H1 (cell line): ENCODE measurements around the gene ERVFRD-1.
"Not testable (repeated sequence)": the region's sequence is repeated elsewhere in the genome, so short reads cannot be mapped to it uniquely, and the experiment has no call there.

Experiments used
- ATF3 ChIP-seq: IDR thresholded peaks from 2 replicates; pipeline ENCODE4 v1.6.1; 2011; ENCODE audit warnings: low read depth, mild to moderate bottlenecking, low read length; ENCODE audit not compliant: insufficient read depth
- EP300 ChIP-seq, 2 experiments: IDR thresholded peaks; 1 replicate in 1 of 2; 2 replicates in 1 of 2; pipeline ENCODE4 v1.6.1; 2011 to 2012; ENCODE audit warnings: low read depth in 2 of 2, low read length in 2 of 2, mild to moderate bottlenecking in 2 of 2, borderline replicate concordance in 1 of 2, inconsistent platforms in 1 of 2, moderate library complexity in 1 of 2
- JUN ChIP-seq: IDR thresholded peaks from 2 replicates; pipeline ENCODE4 v1.6.1; 2011; ENCODE audit warnings: low read depth, mild to moderate bottlenecking, improper control_type of control experiment, low read length
- NRF1 ChIP-seq: IDR thresholded peaks from 2 replicates; pipeline ENCODE4 v1.6.1; 2011; ENCODE audit warnings: mild to moderate bottlenecking, low read depth, low read length, improper control_type of control experiment
- SIN3A ChIP-seq, 2 experiments: IDR thresholded peaks in 1 of 2; conservative IDR thresholded peaks in 1 of 2; 2 replicates each; pipeline ENCODE4 v1.6.1; 2011 to 2012; ENCODE audit warnings: low read length in 2 of 2, improper control_type of control experiment in 1 of 2, low read depth in 1 of 2, mild to moderate bottlenecking in 1 of 2
- SP1 ChIP-seq: IDR thresholded peaks from 2 replicates; pipeline ENCODE4 v1.6.1; 2011; ENCODE audit warnings: low read depth, low read length
- TAF1 ChIP-seq: IDR thresholded peaks from 2 replicates; pipeline ENCODE4 v1.6.1; 2011; ENCODE audit warnings: mild to moderate bottlenecking, low read depth, low read length
- TF ChIP-seq, protein P1 (sequence below), 3 experiments: IDR thresholded peaks; 1 replicate in 2 of 3; 2 replicates in 1 of 3; pipeline versions ENCODE4 v1.5.1 to v1.6.1; 2011; ENCODE audit warnings: low read length in 3 of 3, mild to moderate bottlenecking in 3 of 3, inconsistent platforms in 2 of 3, low read depth in 1 of 3, moderate library complexity in 1 of 3; ENCODE audit not compliant: insufficient read depth in 1 of 3; ENCODE audit errors: control extremely low read depth in 1 of 3

DNA sequence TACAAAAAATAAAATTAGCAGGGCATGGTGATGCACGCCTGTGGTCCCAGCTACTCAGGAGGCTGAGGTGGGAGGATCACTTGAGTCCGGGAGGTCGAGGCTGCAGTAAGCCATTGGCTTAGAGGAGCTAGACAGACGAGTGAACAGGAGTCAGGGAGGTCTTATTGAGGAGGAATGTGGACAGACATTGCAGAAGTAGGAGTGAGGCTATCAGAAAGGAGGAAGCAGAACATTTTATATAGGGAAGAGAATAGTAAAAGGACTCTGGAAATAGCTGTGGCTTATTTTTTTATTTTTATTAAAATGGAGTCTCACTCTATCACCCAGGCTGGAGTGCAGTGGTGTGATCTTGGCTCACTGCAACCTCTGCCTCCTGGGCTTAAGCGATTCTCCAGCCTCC, 20.4 kb downstream of the ERVFRD-1 start:
- not testable (repeated sequence) for TF ChIP-seq SP1; ATF3; SIN3A (conservative IDR thresholded peaks at IDR 0.05 in 1 of 2, IDR thresholded peaks at IDR 0.05 in 1 of 2; ENCODE audit: low read depth in 1 of 2, low read length in 2 of 2); NRF1; JUN; TAF1; EP300 (IDR thresholded peaks at IDR 0.05; ENCODE audit: borderline replicate concordance in 1 of 2, low read depth in 2 of 2, low read length in 2 of 2)
- TF ChIP-seq, protein P1, sequence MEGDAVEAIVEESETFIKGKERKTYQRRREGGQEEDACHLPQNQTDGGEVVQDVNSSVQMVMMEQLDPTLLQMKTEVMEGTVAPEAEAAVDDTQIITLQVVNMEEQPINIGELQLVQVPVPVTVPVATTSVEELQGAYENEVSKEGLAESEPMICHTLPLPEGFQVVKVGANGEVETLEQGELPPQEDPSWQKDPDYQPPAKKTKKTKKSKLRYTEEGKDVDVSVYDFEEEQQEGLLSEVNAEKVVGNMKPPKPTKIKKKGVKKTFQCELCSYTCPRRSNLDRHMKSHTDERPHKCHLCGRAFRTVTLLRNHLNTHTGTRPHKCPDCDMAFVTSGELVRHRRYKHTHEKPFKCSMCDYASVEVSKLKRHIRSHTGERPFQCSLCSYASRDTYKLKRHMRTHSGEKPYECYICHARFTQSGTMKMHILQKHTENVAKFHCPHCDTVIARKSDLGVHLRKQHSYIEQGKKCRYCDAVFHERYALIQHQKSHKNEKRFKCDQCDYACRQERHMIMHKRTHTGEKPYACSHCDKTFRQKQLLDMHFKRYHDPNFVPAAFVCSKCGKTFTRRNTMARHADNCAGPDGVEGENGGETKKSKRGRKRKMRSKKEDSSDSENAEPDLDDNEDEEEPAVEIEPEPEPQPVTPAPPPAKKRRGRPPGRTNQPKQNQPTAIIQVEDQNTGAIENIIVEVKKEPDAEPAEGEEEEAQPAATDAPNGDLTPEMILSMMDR (IDR thresholded peaks at IDR 0.05; ENCODE audit: control extremely low read depth in 1 of 3, insufficient read depth in 1 of 3, low read depth in 1 of 3, low read length in 3 of 3) = not testable (repeated sequence)
